8988T (cell line): ENCODE measurements around the gene CRACDL.

Experiments
- DNase-seq: peaks from one replicate; pipeline ENCODE4 v3.0.0; 2011

The CRACDL gene

DNA sequence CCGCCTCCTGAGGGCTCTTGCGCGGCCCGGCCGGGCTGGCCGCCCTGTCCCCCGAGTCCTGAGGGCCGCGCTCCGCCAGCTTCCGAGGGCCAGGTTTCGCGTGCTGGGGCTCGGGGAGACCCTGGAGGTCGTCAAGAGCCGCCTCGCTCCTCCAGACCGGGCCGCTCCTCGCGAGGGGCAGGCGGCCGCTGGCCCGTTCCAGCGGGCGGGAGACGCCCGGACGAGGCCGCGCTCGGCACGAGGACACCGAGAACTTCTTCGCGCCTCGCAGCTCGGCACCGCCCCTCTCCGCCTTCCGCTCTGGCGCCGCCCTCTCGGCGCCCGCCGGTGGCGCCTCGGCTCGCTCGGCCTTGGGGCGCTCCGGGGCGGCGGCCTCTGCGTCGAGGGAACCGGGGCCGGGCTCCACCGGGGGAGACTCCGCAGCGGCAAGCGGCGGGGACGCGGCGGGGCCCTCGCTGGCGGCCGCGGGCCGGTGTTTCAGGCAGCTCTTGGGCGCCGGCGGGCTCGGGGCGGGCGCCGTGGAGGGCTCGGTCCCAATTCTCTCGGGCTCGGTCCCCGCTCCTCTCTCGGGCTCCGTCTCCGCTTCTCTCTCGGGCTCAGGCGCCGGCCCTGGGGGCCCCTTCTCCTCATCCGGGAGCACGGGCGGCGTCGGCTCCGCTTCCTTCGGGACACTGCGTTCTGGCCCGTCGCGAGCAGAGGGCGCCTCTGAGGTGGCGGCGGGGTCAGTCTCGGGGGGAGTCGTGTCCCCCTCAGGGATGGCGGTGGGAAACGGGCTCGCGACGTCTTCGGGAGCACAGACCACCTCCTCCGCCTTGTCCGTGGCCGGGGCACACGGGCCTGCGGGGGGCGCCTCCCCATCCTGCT is 113.5 kb downstream of the CRACDL start:
- DNase-seq = no peak

DNA sequence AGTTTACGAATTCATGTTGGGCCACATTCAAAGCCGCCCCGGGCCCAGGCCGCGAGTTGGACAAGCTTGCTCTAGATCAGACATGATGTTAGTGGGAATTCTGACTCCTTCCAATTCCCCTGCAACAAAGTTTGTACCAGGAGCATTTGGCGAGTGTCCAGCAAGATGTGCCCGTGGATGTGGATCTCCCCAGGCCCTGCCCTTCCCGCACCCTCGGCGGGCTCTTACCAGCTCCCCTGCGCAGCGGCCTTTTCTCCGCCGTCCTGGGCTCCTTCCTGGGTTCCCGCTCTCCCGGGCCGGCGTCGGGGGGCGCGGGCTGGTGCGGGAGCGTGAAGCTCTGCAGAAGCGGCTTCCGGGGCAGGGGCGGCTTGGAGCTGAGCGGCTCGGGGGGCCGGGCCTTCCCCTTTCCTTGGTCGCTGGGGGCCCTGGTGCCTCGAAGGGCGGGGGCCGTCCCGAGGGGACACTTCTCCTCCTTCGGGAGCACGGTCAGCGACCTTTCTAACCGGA is 114.3 kb downstream of the CRACDL start:
- no peak for DNase-seq

DNA sequence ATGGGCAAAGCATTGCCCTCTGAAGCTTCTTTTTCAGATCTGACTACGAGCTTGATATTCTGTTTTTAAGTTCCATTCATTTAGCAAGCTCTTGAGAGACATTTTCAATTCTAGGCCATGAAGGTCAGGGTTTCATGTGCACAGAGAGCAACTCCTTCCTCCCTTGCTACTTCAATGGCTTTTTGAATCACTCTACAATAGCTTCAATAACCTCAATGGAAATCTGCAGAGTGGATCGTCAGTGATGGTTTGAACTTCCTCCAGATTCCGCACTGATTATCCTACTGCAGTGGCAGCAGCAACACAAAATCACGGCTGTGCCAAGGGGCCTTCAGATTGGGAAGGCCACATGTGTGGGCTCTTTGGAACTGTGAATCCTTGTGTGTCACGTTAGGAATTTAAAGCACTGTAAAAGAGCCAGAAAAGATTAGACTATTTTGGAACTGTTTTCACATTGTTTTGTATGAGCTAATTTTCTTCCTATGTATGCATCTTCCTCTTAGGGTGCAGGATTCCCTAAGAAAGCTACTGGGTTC is 116.7 kb downstream of the CRACDL start:
- DNase-seq = no peak

DNA sequence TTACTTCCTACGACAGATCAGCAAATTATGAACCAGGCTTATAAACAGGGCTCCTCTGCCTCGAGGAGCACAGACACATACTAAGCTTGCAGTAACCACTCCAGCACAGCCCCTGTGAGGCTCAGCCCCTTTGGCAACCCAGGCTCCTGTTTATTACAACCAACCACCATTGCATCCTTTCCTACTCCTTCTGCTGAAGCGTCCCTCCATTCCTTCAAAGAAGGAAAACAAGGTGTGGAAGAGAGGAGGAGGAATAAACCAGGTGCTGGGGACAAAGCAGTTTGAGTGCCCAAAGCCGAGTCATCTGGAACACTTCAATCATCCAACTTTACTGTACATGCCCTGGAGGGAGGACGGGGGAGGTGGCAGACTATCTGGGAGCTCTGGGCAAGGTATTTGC is 117.9 kb downstream of the CRACDL start:
- no peak for DNase-seq

DNA sequence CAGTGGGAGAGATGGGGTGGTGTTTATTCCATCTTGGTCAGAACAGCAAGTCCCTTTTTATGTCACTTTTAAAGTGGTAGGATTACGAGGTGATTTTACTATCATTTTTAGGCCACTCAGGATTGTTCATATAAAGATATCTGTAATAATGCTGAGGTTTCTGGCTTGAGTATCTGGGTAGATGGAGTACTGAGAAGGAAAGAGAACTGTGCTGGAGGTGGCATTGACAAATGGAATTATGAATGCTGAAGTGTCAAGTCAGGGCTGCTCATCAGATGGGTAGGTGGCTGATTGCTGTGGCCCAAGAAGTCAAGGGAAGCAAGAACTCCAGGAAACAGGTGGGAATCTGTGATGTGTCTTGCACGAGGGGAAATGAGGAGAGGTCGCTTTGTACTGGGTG is 119.7 kb downstream of the CRACDL start:
- no peak for DNase-seq

DNA sequence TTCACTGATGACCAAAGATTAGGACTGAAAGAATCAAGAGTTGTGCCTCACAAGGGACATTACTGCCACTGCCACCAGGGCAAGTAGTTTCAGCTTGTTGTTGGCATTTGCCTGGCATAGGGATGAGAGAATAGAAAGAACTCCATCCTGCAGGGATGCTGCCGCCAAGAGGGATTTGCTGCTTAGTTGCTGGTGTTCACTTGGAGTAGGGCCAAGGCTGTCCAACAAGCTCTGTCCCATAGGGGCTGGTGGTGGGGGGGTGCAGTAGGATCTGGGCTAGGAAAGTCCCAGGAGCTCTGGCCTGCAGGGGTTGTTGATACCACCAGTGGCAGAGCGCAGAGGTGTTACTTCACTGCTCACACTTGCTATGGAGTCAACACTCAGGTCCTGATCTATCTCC is 120.2 kb downstream of the CRACDL start:
- DNase-seq = no peak

DNA sequence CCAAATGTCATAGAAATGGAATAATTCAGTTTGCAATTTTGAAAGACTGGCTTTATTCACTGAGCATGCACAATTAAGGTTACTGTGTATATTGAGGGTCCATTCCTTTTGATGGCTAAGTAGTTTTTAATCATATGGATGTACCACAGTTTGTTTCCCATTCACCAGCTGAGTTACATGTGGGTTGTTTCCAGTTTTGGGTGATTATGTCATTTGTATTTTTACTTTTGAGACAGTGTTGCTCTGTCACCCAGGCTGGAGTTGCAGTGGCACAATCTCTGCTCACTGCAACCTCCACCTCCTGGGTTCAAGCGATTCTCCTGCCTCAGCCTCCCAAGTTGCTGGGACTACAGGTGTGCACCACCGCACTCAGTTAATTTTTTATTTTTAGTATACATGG is 124.3 kb downstream of the CRACDL start:
- no peak for DNase-seq

DNA sequence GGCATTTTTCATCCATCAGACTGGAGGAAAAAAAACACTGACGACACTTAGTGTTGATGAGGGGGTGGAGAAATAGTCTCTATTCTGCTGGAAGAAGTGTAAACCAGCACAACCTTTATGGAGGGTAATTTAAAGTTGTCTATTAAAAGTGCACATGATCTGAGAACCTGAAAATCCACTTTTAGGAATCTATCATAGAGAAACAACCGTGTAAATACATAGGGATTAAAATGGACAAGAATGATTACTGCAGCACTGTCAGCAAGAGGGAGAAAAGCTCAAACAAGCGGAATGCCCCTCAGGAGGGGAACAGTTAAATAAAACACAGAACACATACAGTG is 125.5 kb downstream of the CRACDL start:
- DNase-seq = no peak

DNA sequence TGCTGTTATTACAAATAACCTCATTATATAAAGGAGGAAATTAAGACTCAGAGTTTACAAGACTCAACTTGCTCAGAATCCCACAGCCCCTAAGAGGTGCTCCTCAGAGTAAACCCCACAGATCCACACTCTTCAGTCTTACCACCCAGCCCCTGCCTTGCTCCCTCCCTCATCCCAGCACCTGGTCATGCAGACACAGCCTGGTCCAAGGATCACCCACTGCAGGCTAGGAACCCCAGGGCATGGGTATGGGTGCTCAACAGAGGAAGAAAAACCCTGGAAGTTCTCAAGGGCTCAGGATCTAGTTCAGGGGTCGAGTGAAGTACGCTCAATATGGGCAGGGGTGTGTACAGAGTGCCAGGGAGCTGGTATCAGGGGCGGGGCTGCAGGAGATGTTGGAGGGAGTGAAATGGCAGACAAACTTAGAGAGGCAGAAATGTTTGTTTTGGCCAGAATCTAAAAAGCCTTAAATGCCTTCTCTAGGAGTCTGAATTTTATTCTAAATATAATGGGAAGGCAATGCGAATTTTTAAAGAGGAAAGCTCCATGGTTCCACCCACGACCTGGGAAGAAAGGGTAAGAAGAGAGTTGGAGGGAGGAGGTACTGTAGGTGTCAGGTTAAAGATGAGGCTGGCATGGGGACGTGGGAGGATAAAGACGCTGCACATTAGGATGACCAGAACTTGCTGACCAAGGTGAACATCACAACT is 126.0 kb downstream of the CRACDL start:
- DNase-seq = no peak

DNA sequence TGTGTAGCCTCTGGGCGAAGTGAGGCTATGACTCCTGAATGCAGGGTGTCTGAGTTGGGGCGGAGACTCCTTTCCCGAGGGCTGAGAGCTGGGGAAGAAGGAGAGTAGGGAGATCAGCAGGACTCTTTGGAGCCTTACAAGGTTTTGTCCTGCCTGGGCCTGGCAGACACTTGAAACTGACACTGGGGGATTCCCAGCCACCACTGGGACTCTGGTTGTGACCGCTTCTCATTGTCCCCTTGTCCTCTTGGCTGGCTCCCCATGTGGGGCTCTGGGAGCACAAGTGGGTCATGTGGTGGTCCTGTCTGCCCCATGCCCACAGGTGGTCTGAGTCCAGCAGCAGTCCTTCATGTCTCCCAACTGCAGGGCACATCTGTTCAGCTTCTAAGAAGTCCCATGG is 126.9 kb downstream of the CRACDL start:
- no peak for DNase-seq

DNA sequence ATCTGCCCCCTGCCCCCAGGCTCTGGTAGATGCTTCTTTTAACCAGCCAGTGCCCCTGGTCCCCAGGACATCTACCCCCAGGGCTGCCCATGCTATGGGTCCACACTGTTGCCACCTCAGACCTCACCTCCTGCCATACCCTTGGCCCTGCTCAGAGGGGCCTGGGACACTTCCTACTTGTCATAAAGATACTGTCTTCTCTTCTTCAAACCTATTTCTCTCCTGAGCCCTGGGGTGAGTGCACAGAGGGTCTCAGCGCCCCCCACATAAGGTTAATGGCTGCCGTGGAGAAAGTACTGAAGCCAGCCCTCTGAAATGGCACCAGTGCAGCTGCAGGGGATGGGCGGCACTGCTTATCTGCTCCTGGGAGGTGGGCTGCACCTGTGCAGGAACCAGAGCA is 127.5 kb downstream of the CRACDL start:
- no peak for DNase-seq

DNA sequence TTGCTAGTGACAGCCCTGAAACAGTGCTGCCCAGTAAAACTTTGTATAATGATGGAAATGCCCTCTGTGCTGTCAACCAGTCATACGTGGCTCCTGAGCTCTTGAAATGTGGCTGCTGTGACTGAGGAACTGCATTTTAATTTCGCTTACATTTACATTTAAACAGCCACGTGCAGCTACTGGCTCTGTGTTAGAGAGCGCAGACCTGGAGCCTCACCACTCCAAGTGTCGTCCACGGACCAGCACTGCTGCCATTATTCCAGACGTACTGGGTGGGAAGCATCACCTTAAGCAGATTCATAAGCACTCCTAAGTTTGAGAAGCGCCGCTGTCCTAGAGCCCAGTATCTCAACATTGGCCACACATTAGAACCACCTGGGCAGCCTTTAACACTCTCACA is 128.1 kb downstream of the CRACDL start:
- DNase-seq = no peak

DNA sequence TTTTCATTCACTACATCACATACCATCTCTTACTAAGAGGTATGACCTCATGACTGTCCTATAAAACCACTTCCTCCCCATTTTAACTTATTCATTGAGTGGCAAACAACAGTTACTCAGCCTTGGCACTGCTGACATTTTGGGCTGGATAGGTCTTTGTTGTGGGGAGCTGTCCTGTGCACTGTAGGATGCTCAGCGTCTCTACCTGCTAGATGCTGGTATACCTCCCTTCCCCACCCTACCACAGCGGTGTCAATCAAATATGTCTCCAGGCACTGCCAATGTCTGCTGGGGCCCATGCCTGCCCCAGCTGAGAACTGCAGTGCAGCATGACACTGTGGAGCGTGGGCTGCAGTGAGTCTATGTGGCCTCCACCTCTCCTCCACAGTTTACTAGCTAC is 128.8 kb downstream of the CRACDL start:
- no peak for DNase-seq

DNA sequence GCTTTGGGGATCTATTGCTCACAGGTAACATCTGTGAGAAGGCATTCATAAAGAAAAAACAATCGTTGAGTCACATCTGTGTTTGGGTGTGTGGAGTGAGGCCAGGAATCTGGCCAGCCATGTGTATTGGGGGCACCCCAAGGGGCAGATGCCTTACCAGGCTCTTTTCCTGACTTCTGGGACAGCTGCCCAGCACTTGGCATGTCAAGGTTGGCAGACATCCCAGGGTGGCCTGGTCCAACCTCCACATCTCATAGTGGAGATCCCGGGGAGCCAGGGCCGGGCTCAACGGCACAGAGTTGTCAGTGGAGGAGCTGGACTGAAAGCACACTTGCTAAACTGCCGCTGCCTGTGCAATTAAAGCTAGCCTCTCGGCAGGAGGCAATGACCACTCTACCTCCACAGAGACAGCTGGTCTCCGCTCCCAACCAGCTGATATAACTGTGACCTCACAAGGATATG is 129.8 kb downstream of the CRACDL start:
- DNase-seq = no peak

DNA sequence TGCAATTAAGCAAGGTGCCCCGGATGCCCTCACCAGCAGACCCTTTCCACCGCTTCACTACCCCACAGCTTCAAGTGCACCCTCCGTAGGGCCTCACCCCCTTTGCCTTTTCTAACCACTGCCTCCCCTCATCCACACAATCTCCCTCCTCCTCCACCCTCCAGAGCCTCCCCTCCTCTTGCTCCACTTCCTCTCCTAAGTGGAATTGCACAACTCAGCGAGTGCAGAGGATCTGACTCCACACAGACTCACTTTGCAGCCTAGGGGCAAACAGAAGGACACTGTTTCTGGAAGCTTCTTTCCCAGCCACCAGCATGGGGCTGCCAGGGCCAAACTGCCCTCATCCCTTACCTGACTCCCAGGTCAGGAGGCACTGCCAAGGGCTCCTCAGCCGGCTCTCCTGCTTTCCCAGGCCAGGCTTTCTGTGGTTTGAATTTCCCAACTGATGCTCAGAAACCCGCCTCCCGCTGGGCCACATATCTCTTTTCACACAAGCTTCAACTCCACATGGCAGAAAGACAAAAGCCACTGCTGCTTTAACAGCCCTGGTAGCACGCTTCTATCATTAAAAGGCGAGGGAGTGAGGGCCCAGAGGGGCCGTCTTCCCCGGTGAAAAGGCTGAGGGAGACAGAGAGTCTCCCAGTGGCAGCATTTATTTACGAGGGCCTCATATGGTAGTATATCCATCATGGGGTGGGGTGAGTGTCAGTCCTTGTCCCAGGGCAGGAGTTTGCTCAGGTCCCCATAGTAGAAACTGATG is 130.4 kb downstream of the CRACDL start:
- no peak for DNase-seq

DNA sequence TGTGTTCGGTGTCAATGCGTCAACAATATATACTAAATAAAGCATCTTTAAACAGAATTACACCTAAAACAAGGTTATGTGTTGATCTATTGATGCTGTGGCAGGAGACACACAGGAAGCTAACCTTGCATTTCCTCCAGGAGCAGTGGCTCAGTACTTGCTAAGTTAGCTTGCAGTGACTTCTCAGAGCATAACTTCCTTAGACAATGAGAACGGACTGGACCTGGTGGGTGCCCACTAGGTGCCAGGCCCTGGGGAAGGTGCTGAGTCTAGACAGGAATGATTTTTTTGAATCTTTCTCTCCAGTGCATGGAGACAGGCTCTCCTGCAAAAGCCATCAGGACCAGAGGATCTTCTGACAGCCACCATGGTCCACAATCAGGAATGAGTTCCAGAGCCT is 131.3 kb downstream of the CRACDL start:
- DNase-seq = no peak

DNA sequence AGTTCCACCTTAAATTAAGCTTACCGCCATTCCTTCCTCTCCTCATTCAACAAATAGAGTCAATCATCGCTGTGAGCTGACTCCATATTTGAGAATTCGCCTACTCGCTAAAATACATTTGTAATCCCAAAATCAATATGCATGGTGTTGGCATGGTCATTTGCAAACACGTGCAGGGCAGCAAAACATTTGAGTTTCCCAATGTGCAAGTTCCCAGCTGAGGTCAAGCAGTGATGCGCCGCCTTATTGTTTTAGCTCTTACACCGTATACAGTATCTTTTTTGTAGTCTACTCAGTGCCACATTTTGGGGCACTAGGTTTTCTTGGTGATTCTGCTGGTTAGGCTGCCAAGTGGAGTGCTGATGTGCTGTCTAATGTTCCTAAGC is 131.8 kb downstream of the CRACDL start:
- no peak for DNase-seq

DNA sequence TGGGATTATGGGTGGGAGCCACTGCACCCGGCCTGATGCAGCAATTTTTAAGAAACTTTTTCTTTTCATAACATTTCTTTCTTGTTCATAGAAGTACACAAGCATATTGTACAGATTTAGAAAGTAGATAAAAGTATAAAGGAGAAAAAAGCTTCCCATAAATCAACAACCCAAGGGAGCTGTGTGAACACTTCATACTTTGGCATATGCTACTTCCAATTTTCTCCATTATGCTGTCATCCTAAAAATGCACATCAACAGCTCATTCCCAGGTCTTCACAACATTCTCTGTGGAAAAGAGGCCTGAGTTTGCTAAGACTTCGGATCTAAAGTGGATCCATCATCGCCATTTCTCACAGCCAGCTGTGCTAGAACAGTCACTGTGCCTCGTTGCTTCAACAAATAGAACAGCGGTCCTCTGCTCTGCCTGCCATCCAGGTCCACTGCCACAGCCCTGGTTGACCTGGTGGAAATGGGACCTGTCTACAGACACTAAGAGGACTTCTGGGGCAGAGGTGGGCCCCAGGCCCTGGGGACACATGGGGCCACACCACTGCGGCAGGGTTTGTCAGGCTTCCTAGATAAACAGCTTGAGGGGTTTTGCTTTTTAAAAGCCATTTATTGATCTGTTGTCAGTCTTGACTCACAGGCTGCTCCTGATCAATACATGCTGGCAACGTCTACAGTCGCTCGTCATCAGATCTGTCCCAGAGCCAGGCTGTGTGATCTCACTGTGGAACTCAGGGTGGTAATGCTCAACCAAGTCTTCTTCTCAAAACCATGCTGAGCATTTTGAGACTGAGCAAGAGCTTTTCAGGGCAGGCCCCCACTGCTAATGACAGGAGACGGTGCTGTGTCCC is 132.4 kb downstream of the CRACDL start:
- DNase-seq = no peak

DNA sequence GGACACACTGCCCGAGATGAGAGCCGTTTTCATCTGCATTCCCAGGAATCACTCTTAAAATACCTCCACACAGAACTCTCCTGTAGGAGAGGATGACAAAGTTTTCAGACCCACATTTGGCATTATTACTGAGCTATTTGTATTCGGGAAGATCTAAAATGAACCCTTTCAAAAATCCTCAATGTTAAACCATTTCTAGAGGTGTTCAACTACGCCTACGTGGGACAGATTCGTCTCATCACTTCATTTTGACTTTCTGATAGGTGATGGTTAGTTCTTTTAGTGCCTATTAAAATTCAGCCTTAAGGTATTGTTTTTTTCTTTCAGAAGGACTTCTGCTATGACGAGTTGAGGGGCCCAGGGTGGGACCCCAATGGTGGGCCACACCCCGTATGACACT is 133.7 kb downstream of the CRACDL start:
- DNase-seq = no peak

DNA sequence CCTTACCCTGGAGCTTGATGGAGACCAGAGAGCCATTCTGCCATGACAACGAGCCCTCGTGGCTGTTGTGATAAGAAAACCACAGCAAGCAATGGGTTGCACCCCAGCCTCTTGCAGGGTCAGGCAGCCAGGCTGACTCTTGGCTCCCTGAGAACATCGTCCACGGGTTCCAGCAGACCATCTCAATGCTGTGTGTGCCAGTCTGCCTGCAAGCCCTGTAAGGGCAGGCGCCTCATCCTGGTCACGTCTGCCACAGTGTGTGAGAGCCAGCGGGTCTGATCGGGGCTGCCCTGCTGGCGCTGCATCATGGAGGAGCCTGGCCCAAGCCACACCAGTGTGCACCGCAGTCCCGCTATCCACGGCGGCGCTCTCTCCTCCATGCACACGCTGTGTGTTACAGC is 134.1 kb downstream of the CRACDL start:
- DNase-seq = no peak

DNA sequence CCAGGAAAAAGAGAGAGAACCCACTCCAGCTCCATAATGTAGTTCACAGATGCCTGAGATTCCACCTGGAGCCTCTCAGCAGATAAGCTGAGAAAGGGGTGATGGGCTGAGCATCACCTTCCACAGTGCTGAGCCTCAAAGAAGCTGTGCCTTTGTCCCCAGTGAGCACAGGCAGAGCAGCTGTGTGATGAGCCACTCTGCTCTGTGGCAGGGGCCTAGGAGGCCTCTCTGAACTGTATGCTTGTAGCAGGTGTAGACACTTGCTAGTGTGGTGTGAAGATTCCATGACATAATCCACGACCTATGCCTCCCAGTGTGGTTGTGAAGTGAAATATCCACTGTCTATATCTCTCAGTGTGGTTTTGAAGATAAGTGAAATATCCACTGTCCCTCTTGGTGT is 134.7 kb downstream of the CRACDL start:
- DNase-seq = no peak

DNA sequence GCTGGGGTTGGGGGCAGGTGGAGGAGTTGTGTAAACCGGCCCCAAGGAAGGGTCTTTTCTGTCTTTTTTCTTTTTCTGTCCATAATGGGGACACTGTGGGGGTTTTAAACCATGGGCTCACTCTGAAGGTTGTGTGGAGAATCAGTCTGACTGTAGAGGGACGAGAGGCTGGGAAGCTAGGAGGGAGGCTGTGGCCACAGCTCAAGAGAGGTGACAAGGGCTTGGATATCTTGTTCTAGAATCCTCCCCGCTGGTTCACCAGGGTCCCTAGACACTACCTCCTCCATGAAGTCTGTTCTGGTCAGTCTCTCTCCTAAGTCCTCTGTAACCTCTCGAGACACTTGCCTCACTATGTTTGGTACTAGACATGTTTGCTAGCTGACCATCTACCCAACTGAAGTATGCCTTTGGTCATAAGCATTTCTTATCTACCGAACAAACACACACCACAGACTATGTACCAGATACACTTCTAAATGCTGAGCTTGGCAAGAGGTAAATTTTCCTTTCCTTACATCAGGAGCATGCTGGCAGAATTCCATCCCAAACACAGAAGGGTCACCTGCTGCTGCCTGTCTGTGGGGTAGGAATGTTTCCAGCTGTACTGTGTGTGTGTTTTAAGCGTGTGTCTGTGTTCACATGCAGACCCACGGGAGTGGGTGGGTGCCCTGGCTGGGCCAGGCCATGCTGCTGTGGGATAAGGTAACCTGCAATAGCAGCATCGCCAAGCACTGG is 135.5 kb downstream of the CRACDL start:
- DNase-seq = no peak
